Measurements from ENCODE around the gene LINS1. TPM values are rescaled to one million over a fixed set of nuclear protein-coding genes. Genes with fewer than 3 reads are reported as not detected.

Gene LINS1
- total and polyA plus RNA-seq, 2 experiments from 2014 or later: 11.7 to 15.4 TPM

DNA sequence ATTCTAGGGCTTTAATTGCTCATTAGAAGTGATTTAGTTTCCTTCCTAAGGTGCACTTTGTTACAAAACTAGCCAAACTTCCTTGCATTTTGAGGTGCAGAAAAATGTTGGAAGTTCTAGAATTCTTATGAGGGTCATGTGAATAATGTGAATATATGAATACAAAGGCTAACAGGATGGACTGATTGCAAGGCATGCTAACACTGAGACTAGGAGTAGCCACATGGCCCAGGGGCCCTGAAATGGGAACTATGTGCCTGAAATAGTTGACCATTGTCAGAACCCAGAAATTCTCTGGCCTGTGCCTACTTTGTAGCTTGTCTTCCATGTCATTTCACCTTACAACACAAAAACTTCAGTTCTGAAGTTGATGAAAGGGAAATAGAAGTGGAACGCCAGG, 11.2 kb upstream of the LINS1 start:
- H3K4me1 ChIP-seq (ENCODE audit: insufficient read depth): no peaks in the 10 kb centered on the region
- no peaks in the 10 kb centered on the region for H3K9me2 ChIP-seq (ENCODE audit: insufficient read depth)
- Mint-ChIP-seq H3K4me3 (no peak overlapping the region), H3K36me3 (ENCODE audit: low read depth) (peaks cover 6% of the 10 kb centered on the region; the same call in 2 of the 3 replicates), H3K27ac (no peak overlapping the region), H3K4me1 (no peaks in the 10 kb centered on the region), H3K27me3 (ENCODE audit: insufficient read depth, low read depth, poor library complexity) (no peaks in the 10 kb centered on the region), H3K9me3 (no peaks in the 10 kb centered on the region)
- H3K27me3 ChIP-seq (ENCODE audit: insufficient read depth): no peaks in the 10 kb centered on the region
- peaks cover 17% of the 10 kb centered on the region for H3K79me2 ChIP-seq (replicated peaks; ENCODE audit: insufficient read depth)
- peaks cover 12% of the 10 kb centered on the region; the same call in 1 of the 2 replicates for H4K20me1 ChIP-seq (replicated peaks; ENCODE audit: insufficient read depth)
- H2AFZ ChIP-seq: no peak overlapping the region
- H3F3A ChIP-seq (replicated peaks; ENCODE audit: low read depth): no peaks in the 10 kb centered on the region
- H3K4me2 ChIP-seq: no peak overlapping the region
- DNase-seq (ENCODE audit: low spot score): no peak
- no peak overlapping the region for H3K27ac ChIP-seq (ENCODE audit: low read depth)
- H3K36me3 ChIP-seq (ENCODE audit: insufficient read depth): peaks cover 21% of the 10 kb centered on the region
- TF ChIP-seq, protein P1, sequence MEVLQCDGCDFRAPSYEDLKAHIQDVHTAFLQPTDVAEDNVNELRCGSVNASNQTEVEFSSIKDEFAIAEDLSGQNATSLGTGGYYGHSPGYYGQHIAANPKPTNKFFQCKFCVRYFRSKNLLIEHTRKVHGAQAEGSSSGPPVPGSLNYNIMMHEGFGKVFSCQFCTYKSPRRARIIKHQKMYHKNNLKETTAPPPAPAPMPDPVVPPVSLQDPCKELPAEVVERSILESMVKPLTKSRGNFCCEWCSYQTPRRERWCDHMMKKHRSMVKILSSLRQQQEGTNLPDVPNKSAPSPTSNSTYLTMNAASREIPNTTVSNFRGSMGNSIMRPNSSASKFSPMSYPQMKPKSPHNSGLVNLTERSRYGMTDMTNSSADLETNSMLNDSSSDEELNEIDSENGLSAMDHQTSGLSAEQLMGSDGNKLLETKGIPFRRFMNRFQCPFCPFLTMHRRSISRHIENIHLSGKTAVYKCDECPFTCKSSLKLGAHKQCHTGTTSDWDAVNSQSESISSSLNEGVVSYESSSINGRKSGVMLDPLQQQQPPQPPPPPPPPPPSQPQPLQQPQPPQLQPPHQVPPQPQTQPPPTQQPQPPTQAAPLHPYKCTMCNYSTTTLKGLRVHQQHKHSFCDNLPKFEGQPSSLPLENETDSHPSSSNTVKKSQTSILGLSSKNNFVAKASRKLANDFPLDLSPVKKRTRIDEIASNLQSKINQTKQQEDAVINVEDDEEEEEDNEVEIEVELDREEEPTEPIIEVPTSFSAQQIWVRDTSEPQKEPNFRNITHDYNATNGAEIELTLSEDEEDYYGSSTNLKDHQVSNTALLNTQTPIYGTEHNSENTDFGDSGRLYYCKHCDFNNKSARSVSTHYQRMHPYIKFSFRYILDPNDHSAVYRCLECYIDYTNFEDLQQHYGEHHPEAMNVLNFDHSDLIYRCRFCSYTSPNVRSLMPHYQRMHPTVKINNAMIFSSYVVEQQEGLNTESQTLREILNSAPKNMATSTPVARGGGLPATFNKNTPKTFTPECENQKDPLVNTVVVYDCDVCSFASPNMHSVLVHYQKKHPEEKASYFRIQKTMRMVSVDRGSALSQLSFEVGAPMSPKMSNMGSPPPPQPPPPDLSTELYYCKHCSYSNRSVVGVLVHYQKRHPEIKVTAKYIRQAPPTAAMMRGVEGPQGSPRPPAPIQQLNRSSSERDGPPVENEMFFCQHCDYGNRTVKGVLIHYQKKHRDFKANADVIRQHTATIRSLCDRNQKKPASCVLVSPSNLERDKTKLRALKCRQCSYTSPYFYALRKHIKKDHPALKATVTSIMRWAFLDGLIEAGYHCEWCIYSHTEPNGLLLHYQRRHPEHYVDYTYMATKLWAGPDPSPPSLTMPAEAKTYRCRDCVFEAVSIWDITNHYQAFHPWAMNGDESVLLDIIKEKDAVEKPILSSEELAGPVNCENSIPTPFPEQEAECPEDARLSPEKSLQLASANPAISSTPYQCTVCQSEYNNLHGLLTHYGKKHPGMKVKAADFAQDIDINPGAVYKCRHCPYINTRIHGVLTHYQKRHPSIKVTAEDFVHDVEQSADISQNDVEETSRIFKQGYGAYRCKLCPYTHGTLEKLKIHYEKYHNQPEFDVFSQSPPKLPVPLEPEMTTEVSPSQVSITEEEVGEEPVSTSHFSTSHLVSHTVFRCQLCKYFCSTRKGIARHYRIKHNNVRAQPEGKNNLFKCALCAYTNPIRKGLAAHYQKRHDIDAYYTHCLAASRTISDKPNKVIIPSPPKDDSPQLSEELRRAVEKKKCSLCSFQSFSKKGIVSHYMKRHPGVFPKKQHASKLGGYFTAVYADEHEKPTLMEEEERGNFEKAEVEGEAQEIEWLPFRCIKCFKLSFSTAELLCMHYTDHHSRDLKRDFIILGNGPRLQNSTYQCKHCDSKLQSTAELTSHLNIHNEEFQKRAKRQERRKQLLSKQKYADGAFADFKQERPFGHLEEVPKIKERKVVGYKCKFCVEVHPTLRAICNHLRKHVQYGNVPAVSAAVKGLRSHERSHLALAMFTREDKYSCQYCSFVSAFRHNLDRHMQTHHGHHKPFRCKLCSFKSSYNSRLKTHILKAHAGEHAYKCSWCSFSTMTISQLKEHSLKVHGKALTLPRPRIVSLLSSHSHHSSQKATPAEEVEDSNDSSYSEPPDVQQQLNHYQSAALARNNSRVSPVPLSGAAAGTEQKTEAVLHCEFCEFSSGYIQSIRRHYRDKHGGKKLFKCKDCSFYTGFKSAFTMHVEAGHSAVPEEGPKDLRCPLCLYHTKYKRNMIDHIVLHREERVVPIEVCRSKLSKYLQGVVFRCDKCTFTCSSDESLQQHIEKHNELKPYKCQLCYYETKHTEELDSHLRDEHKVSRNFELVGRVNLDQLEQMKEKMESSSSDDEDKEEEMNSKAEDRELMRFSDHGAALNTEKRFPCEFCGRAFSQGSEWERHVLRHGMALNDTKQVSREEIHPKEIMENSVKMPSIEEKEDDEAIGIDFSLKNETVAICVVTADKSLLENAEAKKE (CRISPR knock-in tag; IDR thresholded peaks at IDR 0.05): no peak
- TF ChIP-seq NANOG (IDR thresholded peaks at IDR 0.05; ENCODE audit: borderline replicate concordance): no peak
- no peak for TF ChIP-seq EZH2 (IDR thresholded peaks at IDR 0.05; ENCODE audit: low read depth, unreplicated experiment)
- no peak for TF ChIP-seq ZNF331 (CRISPR knock-in tag; IDR thresholded peaks at IDR 0.05; ENCODE audit: low read depth)
- no peak for TF ChIP-seq STAT1 (IDR thresholded peaks at IDR 0.05; ENCODE audit: unreplicated experiment)
- no peak for TF ChIP-seq JUNB (IDR thresholded peaks at IDR 0.05; ENCODE audit: unreplicated experiment)
- no peak overlapping the region for H3K4me3 ChIP-seq
- no peak for ATAC-seq

DNA sequence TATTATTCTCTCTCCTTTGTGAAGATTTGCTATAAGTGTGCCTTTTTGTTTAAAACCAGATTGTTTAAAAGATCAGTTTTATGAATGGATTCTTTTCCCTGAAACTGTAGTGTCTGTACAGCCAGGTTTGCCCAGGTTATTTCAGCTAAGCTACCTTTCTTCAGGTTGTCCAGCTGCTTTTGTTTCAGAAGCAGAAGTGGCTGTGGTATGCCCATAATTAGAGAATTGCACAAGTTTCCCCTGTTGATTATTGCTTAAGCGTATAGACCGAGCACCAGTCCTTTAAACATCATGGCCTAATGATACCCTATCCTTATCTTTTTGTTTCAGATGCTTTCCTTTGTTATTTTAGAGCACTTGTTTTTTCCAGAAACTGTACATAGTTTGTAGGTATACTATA, 10.6 kb upstream of the LINS1 start:
- Histone ChIP-seq H3F3A (replicated peaks; ENCODE audit: low read depth) (no peaks in the 10 kb centered on the region), H3K4me3 (no peak overlapping the region), H4K20me1 (replicated peaks; ENCODE audit: insufficient read depth) (peaks cover 9% of the 10 kb centered on the region; the same call in 1 of the 2 replicates), H3K9me2 (ENCODE audit: insufficient read depth) (no peaks in the 10 kb centered on the region), H3K4me2 (no peak overlapping the region), H3K79me2 (replicated peaks; ENCODE audit: insufficient read depth) (peaks cover 22% of the 10 kb centered on the region), H3K36me3 (ENCODE audit: insufficient read depth) (peaks cover 21% of the 10 kb centered on the region), H3K27ac (ENCODE audit: low read depth) (no peak overlapping the region), H3K27me3 (ENCODE audit: insufficient read depth) (no peaks in the 10 kb centered on the region), H3K4me1 (ENCODE audit: insufficient read depth) (no peaks in the 10 kb centered on the region), H2AFZ (no peak overlapping the region)
- Mint-ChIP-seq H3K36me3 (ENCODE audit: low read depth) (peaks cover 6% of the 10 kb centered on the region; the same call in 2 of the 3 replicates), H3K9me3 (no peaks in the 10 kb centered on the region), H3K27me3 (ENCODE audit: insufficient read depth, low read depth, poor library complexity) (no peaks in the 10 kb centered on the region), H3K27ac (no peak overlapping the region), H3K4me1 (no peaks in the 10 kb centered on the region), H3K4me3 (no peak overlapping the region)
- DNase-seq (ENCODE audit: low spot score): no peak
- no peak for ATAC-seq
- TF ChIP-seq, protein P1 (CRISPR knock-in tag; IDR thresholded peaks at IDR 0.05): no peak
- TF ChIP-seq POLR2AphosphoS5 (IDR thresholded peaks at IDR 0.05; ENCODE audit: low read depth) (no peak), JUNB (IDR thresholded peaks at IDR 0.05; ENCODE audit: unreplicated experiment) (no peak), ZNF331 (CRISPR knock-in tag; IDR thresholded peaks at IDR 0.05; ENCODE audit: low read depth) (no peak)
